ENCODE data around the gene RALGAPA1. TPM values are rescaled to one million over a fixed set of nuclear protein-coding genes. Genes with fewer than 3 reads are reported as not detected.

RALGAPA1 gene
- total and polyA plus RNA-seq, 2 of the 13 experiments (the other 11 are each of a cell fraction or from before 2014, with no cell fraction given): 65.0 to 89.2 TPM

- TF ChIP-seq BCL3 (CRISPR knock-in tag; IDR thresholded peaks at IDR 0.05) (no peak), ADNP (CRISPR knock-in tag; IDR thresholded peaks at IDR 0.05) (no peak), JUN (CRISPR knock-in tag; IDR thresholded peaks at IDR 0.05) (no peak), ZBTB10 (CRISPR knock-in tag; IDR thresholded peaks at IDR 0.05; ENCODE audit: borderline replicate concordance) (no peak), ZNF703 (CRISPR knock-in tag; IDR thresholded peaks at IDR 0.05; ENCODE audit: borderline replicate concordance) (no peak), THRA (CRISPR knock-in tag; IDR thresholded peaks at IDR 0.05; ENCODE audit: borderline replicate concordance) (peak; percentile 93; the same call in 1 of the 2 replicates), FOXO4 (CRISPR knock-in tag; conservative IDR thresholded peaks at IDR 0.05) (no peak), ZNF558 (CRISPR knock-in tag; IDR thresholded peaks at IDR 0.05; ENCODE audit: borderline replicate concordance) (no peak), SUZ12 (IDR thresholded peaks at IDR 0.05; ENCODE audit: low read depth, low read length) (no peak), KAT8 (CRISPR knock-in tag; IDR thresholded peaks at IDR 0.05) (peak; percentile 72), CCAR2 (optimal IDR thresholded peaks at IDR 0.05; ENCODE audit: low read depth, low read length) (no peak), ZNF614 (CRISPR knock-in tag; IDR thresholded peaks at IDR 0.05; ENCODE audit: borderline replicate concordance) (peak; percentile 91; the same call in 1 of the 2 replicates), STAG1 (CRISPR knock-in tag; IDR thresholded peaks at IDR 0.05) (no peak), ZNF512B (CRISPR knock-in tag; IDR thresholded peaks at IDR 0.05; ENCODE audit: borderline replicate concordance) (no peak), ZNF234 (CRISPR knock-in tag; conservative IDR thresholded peaks at IDR 0.05) (no peak), ZNF777 (CRISPR knock-in tag; IDR thresholded peaks at IDR 0.05) (no peak)
These were observed 2.8 kb downstream of the RALGAPA1 start (continued) for GRCh38 chr14:35806006-35806907.
